ENCODE data around the gene PROM2. TPM values are rescaled to one million over a fixed set of nuclear protein-coding genes. Genes with fewer than 3 reads are reported as not detected.

Gene PROM2
- total and polyA plus RNA-seq, 2 donors from 2014 or later: 55.6 to 65.6 TPM

DNA sequence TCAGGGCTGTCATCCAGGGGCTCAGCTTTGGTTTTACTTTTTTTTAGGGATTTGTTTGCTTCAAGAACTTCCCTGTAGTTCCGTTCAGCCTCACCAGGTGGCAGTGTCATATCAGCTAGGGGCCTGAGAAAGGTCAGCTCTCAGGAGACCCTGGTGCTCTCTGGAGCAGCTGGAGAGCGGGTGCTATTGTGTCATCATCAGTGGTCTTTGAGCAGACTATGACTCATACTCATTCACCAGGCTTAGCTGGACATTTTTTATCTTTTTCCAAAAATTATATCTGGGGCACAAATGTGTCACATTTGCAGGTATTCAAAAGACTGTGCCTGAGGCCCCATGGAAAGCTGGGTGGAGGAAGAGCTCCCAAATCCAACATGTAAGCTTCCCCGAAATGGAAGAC, 42.5 kb upstream of the PROM2 start:
- FAIRE-seq: no peak
- no peaks in the 10 kb centered on the region for H3K9me3 ChIP-seq (ENCODE audit: control insufficient read depth in 2 of 3, insufficient read depth in 1 of 3, low read length in 3 of 3)

DNA sequence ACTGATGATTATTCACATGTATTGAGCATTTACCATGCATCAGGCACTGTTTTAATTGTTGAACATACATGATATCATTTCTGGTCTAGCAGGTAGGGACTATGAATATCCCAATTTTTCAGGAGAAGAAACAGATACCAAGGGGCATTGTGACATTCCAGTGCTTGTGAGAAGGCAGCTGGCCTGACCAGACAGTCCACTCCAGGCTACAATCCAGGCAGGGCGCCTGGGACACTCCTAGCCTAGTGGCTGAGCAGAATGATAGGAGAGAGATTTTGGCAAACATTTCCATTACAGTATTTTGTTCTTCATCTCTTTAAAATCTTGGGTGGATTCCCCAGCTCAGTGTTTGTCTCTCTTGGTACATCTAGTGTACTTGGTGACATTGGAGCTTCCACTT, 42.0 kb upstream of the PROM2 start:
- Histone ChIP-seq H3K27me3 (ENCODE audit: control insufficient read depth, insufficient read depth, low read length) (no peaks in the 10 kb centered on the region), H3K27ac (ENCODE audit: low read depth in 2 of 2, low read length in 2 of 2) (no peak overlapping the region), H3K4me1 (ENCODE audit: control insufficient read depth in 2 of 3, insufficient read depth in 2 of 3, low read depth in 1 of 3, low read length in 3 of 3) (no peaks in the 10 kb centered on the region), H3K36me3 (ENCODE audit: control insufficient read depth in 2 of 3, insufficient read depth in 3 of 3, low read length in 3 of 3) (no peaks in the 10 kb centered on the region), H3K9me3 (ENCODE audit: control insufficient read depth in 2 of 3, insufficient read depth in 1 of 3, low read length in 3 of 3) (no peaks in the 10 kb centered on the region), H3K9ac (ENCODE audit: low read length in 3 of 3) (no peak overlapping the region), H3K4me3 (ENCODE audit: low read length in 3 of 3) (no peak overlapping the region)
- TF ChIP-seq, protein P1, sequence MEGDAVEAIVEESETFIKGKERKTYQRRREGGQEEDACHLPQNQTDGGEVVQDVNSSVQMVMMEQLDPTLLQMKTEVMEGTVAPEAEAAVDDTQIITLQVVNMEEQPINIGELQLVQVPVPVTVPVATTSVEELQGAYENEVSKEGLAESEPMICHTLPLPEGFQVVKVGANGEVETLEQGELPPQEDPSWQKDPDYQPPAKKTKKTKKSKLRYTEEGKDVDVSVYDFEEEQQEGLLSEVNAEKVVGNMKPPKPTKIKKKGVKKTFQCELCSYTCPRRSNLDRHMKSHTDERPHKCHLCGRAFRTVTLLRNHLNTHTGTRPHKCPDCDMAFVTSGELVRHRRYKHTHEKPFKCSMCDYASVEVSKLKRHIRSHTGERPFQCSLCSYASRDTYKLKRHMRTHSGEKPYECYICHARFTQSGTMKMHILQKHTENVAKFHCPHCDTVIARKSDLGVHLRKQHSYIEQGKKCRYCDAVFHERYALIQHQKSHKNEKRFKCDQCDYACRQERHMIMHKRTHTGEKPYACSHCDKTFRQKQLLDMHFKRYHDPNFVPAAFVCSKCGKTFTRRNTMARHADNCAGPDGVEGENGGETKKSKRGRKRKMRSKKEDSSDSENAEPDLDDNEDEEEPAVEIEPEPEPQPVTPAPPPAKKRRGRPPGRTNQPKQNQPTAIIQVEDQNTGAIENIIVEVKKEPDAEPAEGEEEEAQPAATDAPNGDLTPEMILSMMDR (IDR thresholded peaks at IDR 0.05; ENCODE audit: borderline replicate concordance, extremely low read depth, insufficient read depth): no peak
- intact Hi-C loops (cut with DNase I): no loop called here
- FAIRE-seq (no peak), DNase-seq (no peak)

More for the DNA sequence above, 42.5 kb upstream of the PROM2 start:
- no peaks in the 10 kb centered on the region for H3K27me3 ChIP-seq (ENCODE audit: control insufficient read depth, insufficient read depth, low read length)
- peak in 4 of 5 donors; percentile 80 to 83 (median 81) for DNase-seq
- H3K27ac ChIP-seq (ENCODE audit: low read depth in 2 of 2, low read length in 2 of 2): no peak overlapping the region
- H3K36me3 ChIP-seq (ENCODE audit: control insufficient read depth in 2 of 3, insufficient read depth in 3 of 3, low read length in 3 of 3): no peaks in the 10 kb centered on the region
- TF ChIP-seq, protein P1 (IDR thresholded peaks at IDR 0.05; ENCODE audit: borderline replicate concordance, extremely low read depth, insufficient read depth): peak; percentile 66
- no peak overlapping the region for H3K9ac ChIP-seq (ENCODE audit: low read length in 3 of 3)
- intact Hi-C loops (cut with DNase I): no loop called here
- H3K4me3 ChIP-seq (ENCODE audit: low read length in 3 of 3): no peak overlapping the region
- H3K4me1 ChIP-seq (ENCODE audit: control insufficient read depth in 2 of 3, insufficient read depth in 2 of 3, low read depth in 1 of 3, low read length in 3 of 3): no peaks in the 10 kb centered on the region

DNA sequence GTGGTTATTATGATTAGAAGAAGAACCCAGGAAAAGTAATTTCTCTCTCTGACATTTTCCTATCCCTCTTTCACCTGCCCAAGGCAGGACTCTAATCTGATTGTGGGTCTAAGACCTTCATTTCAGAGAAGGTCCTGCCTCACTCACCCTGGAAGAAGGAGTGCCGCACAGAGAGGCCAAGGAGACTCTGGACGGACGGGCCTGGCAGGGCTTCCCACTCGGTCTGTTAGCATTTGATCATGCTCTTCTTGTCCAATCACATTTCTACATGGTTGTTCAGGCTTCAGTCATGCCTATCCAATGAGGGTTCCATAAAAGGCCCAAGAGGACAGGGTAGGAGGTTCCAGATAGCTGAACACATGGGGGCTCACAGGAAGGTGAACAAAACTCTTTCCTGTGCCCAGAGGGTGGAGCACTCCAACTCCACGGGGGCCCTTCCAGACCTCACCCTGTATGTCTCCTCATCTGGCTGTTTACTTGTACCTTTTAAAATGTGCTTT, 39.9 kb upstream of the PROM2 start:
- intact Hi-C loops (cut with DNase I): no loop called here
- Histone ChIP-seq H3K36me3 (ENCODE audit: control insufficient read depth in 2 of 3, insufficient read depth in 3 of 3, low read length in 3 of 3) (no peaks in the 10 kb centered on the region), H3K9me3 (ENCODE audit: control insufficient read depth in 2 of 3, insufficient read depth in 1 of 3, low read length in 3 of 3) (peaks cover 0 to 8% (median 0%) of the 10 kb centered on the region in 3 donors), H3K9ac (ENCODE audit: low read length in 3 of 3) (no peak overlapping the region), H3K27me3 (ENCODE audit: control insufficient read depth, insufficient read depth, low read length) (no peaks in the 10 kb centered on the region), H3K4me1 (ENCODE audit: control insufficient read depth in 2 of 3, insufficient read depth in 2 of 3, low read depth in 1 of 3, low read length in 3 of 3) (no peaks in the 10 kb centered on the region), H3K4me3 (ENCODE audit: low read length in 3 of 3) (no peak overlapping the region), H3K27ac (ENCODE audit: low read depth in 2 of 2, low read length in 2 of 2) (no peak overlapping the region)
- TF ChIP-seq, protein P1 (IDR thresholded peaks at IDR 0.05; ENCODE audit: borderline replicate concordance, extremely low read depth, insufficient read depth): no peak
- DNase-seq (peak in 2 of 5 donors; percentile 18 to 30), FAIRE-seq (no peak)

DNA sequence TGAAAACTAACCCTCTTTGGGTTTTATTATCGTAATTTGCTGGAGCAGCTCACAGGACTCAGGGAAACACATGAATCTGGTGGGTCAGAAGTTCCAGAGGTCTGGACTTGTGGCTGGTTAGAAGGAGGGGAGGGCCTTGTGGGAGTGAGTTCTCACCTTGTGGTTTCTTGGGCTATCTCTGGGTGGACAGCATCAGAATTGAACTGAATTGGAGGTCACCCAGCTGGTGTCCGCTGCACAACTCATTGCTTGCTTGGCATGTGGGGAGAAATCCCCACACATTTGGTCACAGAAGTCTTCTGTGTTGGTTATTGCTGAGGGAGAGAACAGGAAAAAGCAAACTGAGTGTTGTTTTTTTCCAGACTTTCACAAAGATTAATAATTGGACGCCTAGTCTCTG, 39.4 kb upstream of the PROM2 start:
- intact Hi-C loops (cut with DNase I): no loop called here
- FAIRE-seq: no peak

More for the DNA sequence above, 39.4 kb upstream of the PROM2 start:
- Histone ChIP-seq H3K9ac (ENCODE audit: low read length in 3 of 3) (no peak overlapping the region), H3K36me3 (ENCODE audit: control insufficient read depth in 2 of 3, insufficient read depth in 3 of 3, low read length in 3 of 3) (no peaks in the 10 kb centered on the region), H3K4me3 (ENCODE audit: low read length in 3 of 3) (no peak overlapping the region), H3K27ac (ENCODE audit: low read depth in 2 of 2, low read length in 2 of 2) (no peak overlapping the region), H3K4me1 (ENCODE audit: control insufficient read depth in 2 of 3, insufficient read depth in 2 of 3, low read depth in 1 of 3, low read length in 3 of 3) (no peaks in the 10 kb centered on the region), H3K9me3 (ENCODE audit: control insufficient read depth in 2 of 3, insufficient read depth in 1 of 3, low read length in 3 of 3) (peaks cover 0 to 8% (median 0%) of the 10 kb centered on the region in 3 donors), H3K27me3 (ENCODE audit: control insufficient read depth, insufficient read depth, low read length) (no peaks in the 10 kb centered on the region)
- TF ChIP-seq, protein P1 (IDR thresholded peaks at IDR 0.05; ENCODE audit: borderline replicate concordance, extremely low read depth, insufficient read depth): no peak
- no peak for DNase-seq
